Osteocyte (in vitro differentiated cells): ENCODE data around the gene HBA1. TPM values are rescaled to one million over a fixed set of nuclear protein-coding genes. Genes with fewer than 3 reads are reported as not detected.
"Not testable (repeated sequence)": the region's sequence is repeated elsewhere in the genome, so short reads cannot be mapped to it uniquely, and the experiment has no call there.

Source experiments
- DNase-seq: peaks from one replicate; pipeline ENCODE4 v3.0.0; 2021; ENCODE audit warnings: mixed read lengths; ENCODE audit not compliant: unreplicated experiment; ENCODE audit errors: extremely low spot score
- H3K27ac Mint-ChIP-seq: one replicate; pipeline ENCODE4 v1.8.0; 2021; ENCODE audit warnings: mild to moderate bottlenecking, mixed read lengths; ENCODE audit not compliant: unreplicated experiment
- H3K27me3 Mint-ChIP-seq: one replicate; pipeline ENCODE4 v1.8.0; 2021; ENCODE audit warnings: mixed read lengths; ENCODE audit not compliant: unreplicated experiment
- H3K36me3 Mint-ChIP-seq: one replicate; pipeline ENCODE4 v1.8.0; 2021; ENCODE audit warnings: mixed read lengths; ENCODE audit not compliant: unreplicated experiment
- H3K4me1 Mint-ChIP-seq: one replicate; pipeline ENCODE4 v1.8.0; 2021; ENCODE audit warnings: mixed read lengths; ENCODE audit not compliant: unreplicated experiment
- H3K4me3 Mint-ChIP-seq: one replicate; pipeline ENCODE4 v1.8.0; 2021; ENCODE audit warnings: mild to moderate bottlenecking, moderate library complexity, mixed read lengths; ENCODE audit not compliant: unreplicated experiment
- H3K9me3 Mint-ChIP-seq: one replicate; pipeline ENCODE4 v1.8.0; 2021; ENCODE audit warnings: mixed read lengths; ENCODE audit not compliant: unreplicated experiment
- CTCF ChIP-seq: fragments of 200-600 bp; sonication (generic); IDR thresholded peaks from 2 replicates; pipeline ENCODE4 v1.5.0; 2021; ENCODE audit warnings: antibody characterized with exemption, mild to moderate bottlenecking, moderate library complexity
- total RNA-seq: library from RNA; stranded (reverse); gene quantifications from 2 replicates; pipeline ENCODE4 v1.2.1, GENCODE V29; 2021

Gene HBA1
- total RNA-seq, 1 donor from 2014 or later, result not detected

DNA sequence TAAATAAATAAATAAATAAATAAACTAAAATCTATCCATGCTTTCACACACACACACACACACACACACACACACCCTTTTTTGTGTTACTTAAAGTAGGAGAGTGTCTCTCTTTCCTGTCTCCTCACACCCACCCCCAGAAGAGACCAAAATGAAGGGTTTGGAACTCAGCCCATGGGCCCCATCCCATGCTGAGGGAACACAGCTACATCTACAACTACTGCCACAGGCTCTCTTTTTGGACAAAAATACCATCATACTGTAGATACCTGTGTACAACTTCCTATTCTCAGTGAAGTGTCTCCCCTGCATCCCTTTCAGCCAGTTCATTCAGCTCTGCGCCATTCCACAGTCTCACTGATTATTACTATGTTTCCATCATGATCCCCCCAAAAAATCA, 5.7 kb upstream of the HBA1 start:
- TF ChIP-seq CTCF, result no peak

DNA sequence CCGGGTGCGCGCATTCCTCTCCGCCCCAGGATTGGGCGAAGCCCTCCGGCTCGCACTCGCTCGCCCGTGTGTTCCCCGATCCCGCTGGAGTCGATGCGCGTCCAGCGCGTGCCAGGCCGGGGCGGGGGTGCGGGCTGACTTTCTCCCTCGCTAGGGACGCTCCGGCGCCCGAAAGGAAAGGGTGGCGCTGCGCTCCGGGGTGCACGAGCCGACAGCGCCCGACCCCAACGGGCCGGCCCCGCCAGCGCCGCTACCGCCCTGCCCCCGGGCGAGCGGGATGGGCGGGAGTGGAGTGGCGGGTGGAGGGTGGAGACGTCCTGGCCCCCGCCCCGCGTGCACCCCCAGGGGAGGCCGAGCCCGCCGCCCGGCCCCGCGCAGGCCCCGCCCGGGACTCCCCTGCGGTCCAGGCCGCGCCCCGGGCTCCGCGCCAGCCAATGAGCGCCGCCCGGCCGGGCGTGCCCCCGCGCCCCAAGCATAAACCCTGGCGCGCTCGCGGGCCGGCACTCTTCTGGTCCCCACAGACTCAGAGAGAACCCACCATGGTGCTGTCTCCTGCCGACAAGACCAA, 4.0 kb upstream of the HBA1 start, which contains the start of gene HBA2:
Gene HBA2, plus strand, starts transcription at position 503 of the 568 bp plus-strand sequence. Its CDS starts 37 bp downstream, at position 540.
- DNase-seq, H3K36me3 Mint-ChIP-seq, H3K4me3 Mint-ChIP-seq, H3K9me3 Mint-ChIP-seq, H3K27ac Mint-ChIP-seq: not testable (repeated sequence)
- Mint-ChIP-seq H3K4me1 (peaks cover 15% of the 10 kb centered on the region), H3K27me3 (peaks cover 49% of the 10 kb centered on the region)

More for the DNA sequence above, 5.7 kb upstream of the HBA1 start:
- H3K4me1 Mint-ChIP-seq, result peaks cover 12% of the 10 kb centered on the region
- peaks cover 55% of the 10 kb centered on the region for H3K27me3 Mint-ChIP-seq
- H3K27ac Mint-ChIP-seq, result no peak overlapping the region
- no peak overlapping the region for H3K4me3 Mint-ChIP-seq
- no peaks in the 10 kb centered on the region for H3K9me3 Mint-ChIP-seq
- DNase-seq, result no peak
- H3K36me3 Mint-ChIP-seq, result no peaks in the 10 kb centered on the region

GRCh38 chr16:173211-173854, 3.1 kb upstream of the HBA1 start:
- DNase-seq, H3K36me3 Mint-ChIP-seq, H3K4me3 Mint-ChIP-seq, H3K9me3 Mint-ChIP-seq, H3K27ac Mint-ChIP-seq: not testable (repeated sequence)
- H3K27me3 Mint-ChIP-seq, result peaks cover 50% of the 10 kb centered on the region
- peaks cover 18% of the 10 kb centered on the region for H3K4me1 Mint-ChIP-seq

DNA sequence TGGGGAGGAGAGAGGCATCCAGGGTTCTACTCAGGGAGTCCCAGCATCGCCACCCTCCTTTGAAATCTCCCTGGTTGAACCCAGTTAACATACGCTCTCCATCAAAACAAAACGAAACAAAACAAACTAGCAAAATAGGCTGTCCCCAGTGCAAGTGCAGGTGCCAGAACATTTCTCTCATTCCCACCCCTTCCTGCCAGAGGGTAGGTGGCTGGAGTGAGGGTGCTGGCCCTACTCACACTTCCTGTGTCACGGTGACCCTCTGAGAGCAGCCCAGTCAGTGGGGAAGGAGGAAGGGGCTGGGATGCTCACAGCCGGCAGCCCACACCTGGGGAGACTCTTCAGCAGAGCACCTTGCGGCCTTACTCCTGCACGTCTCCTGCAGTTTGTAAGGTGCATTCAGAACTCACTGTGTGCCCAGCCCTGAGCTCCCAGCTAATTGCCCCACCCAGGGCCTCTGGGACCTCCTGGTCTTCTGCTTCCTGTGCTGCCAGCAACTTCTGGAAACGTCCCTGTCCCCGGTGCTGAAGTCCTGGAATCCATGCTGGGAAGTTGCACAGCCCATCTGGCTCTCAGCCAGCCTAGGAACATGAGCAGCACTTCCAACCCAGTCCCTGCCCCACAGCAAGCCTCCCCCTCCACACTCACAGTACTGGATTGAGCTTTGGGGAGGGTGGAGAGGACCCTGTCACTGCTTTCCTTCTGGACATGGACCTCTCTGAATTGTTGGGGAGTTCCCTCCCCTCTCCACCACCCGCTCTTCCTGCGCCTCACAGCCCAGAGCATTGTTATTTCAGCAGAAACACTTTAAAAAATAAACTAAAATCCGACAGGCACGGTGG, 2.3 kb upstream of the HBA1 start:
- H3K36me3 Mint-ChIP-seq, H3K4me3 Mint-ChIP-seq, H3K27ac Mint-ChIP-seq, H3K9me3 Mint-ChIP-seq, DNase-seq: not testable (repeated sequence)
- Mint-ChIP-seq H3K27me3 (peaks cover 48% of the 10 kb centered on the region), H3K4me1 (peaks cover 18% of the 10 kb centered on the region)

- TF ChIP-seq CTCF, result no peak
- peaks cover 13% of the 10 kb centered on the region for H3K4me1 Mint-ChIP-seq
- H3K4me3 Mint-ChIP-seq, result peak overlapping the region; percentile 14
- DNase-seq, result no peak
- H3K36me3 Mint-ChIP-seq, result no peaks in the 10 kb centered on the region
- peaks cover 49% of the 10 kb centered on the region for H3K27me3 Mint-ChIP-seq
- no peak overlapping the region for H3K27ac Mint-ChIP-seq
- H3K9me3 Mint-ChIP-seq, result no peaks in the 10 kb centered on the region
These were observed 1.2 kb upstream of the HBA1 start for GRCh38 chr16:175011-175949.

DNA sequence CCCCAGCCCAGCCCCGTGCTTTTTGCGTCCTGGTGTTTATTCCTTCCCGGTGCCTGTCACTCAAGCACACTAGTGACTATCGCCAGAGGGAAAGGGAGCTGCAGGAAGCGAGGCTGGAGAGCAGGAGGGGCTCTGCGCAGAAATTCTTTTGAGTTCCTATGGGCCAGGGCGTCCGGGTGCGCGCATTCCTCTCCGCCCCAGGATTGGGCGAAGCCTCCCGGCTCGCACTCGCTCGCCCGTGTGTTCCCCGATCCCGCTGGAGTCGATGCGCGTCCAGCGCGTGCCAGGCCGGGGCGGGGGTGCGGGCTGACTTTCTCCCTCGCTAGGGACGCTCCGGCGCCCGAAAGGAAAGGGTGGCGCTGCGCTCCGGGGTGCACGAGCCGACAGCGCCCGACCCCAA, 474 bp upstream of the HBA1 start:
- Mint-ChIP-seq H3K27me3 (peaks cover 47% of the 10 kb centered on the region), H3K4me1 (peaks cover 12% of the 10 kb centered on the region), H3K4me3 (peak overlapping the region; percentile 45)
- not testable (repeated sequence) for DNase-seq, H3K27ac Mint-ChIP-seq, H3K36me3 Mint-ChIP-seq, H3K9me3 Mint-ChIP-seq
